ENCODE data around the gene CATSPERD.

The CATSPERD gene

DNA sequence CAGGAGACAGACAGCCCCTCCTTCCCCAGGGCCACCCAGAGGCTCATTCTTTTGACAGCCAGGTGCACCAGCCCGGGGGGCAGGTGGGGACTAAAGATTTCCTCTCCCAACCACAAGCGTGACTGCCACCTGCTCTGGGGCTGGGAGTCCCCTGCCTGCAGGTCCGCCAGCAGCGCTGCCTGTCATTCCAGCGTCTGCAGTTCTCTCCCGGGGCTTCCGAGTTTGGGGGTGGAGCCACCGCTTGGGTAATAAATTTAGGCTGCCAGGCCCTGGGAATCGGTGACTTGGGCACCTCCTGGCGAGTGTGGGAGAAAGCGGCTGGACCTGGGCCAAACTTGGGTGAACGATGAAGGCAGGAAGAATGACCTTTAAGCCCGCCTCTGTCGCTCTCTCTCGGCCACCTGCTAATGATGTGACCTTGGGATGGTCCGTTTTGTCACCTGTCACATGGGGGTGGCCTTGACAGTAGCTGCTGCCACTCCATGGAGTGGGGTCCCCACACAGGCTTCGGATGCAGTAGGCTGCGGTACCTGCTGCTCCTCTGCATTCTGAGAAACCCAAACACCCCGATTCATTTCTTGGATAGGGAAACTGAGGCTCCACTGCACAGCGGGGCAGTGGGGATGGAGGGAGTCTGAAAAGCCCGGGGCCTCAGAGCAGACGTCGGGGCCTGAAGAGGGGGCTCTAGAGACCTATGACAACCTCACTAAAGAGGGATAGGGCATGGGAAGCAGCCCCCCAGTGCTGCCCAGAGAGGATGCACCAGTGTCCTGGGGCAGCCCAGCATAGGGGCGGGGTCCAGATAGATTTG lies 106.3 kb downstream of the CATSPERD start:
- TF ChIP-seq, protein P1, sequence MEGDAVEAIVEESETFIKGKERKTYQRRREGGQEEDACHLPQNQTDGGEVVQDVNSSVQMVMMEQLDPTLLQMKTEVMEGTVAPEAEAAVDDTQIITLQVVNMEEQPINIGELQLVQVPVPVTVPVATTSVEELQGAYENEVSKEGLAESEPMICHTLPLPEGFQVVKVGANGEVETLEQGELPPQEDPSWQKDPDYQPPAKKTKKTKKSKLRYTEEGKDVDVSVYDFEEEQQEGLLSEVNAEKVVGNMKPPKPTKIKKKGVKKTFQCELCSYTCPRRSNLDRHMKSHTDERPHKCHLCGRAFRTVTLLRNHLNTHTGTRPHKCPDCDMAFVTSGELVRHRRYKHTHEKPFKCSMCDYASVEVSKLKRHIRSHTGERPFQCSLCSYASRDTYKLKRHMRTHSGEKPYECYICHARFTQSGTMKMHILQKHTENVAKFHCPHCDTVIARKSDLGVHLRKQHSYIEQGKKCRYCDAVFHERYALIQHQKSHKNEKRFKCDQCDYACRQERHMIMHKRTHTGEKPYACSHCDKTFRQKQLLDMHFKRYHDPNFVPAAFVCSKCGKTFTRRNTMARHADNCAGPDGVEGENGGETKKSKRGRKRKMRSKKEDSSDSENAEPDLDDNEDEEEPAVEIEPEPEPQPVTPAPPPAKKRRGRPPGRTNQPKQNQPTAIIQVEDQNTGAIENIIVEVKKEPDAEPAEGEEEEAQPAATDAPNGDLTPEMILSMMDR (IDR thresholded peaks at IDR 0.05; ENCODE audit: low read depth, low read length), result no peak; the same call in 1 of the 2 replicates
- no peak for DNase-seq (ENCODE audit: extremely low read depth, low read depth)

DNA sequence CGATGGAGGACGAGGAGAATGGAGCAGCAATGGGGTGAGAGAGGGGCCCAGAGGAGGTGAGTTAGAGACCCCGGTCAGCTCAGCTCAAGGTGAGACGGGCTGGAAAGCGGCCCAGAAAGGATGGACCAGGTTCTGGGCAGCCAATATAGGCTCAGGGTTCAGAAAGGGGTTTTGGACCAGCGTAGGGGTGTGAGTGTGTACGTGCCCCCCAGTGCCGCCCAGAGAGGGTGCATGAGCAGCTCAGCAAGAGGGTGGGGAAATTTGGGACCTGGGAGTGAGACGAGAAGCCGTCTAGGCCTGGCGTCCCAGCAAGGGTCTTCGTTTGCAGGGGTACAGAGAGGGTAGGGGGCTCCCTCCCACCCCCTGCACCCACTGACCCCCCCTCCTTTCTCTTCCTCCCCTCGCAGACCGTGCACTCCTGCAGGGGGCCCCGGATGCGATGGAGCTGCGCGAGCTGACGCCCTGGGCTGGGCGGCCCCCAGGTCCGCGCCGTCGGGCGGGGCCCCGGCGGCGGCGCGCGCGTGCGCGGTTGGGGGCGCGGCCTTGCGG lies 107.0 kb downstream of the CATSPERD start:
- TF ChIP-seq, protein P1 (IDR thresholded peaks at IDR 0.05; ENCODE audit: low read depth, low read length), result no peak

DNA sequence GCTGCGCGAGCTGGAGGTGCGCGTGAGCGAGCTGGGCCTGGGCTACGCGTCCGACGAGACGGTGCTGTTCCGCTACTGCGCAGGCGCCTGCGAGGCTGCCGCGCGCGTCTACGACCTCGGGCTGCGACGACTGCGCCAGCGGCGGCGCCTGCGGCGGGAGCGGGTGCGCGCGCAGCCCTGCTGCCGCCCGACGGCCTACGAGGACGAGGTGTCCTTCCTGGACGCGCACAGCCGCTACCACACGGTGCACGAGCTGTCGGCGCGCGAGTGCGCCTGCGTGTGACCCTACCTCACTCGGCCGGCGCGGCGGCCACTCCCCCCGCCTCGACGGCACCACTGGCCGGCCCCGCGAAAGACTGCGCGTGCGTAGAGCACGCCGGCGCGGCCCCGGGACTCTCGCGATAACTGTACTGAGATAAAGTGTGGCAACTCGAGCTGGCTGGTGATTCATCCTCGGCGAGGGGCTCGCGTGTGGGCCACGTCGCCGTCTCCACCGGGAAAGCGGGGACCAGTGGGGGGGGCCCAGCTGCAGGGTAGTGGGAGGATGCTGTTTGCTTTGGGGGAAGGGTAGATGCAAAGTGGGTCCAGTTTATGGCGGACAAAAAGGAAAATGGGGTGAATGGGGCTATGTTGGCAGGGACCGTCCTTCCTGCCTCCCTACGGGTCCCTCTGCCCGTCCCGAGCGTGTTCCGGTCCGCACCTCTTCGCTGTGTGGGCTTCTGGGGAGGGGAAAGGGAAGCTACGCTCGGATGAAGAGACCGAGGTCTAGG lies 107.6 kb downstream of the CATSPERD start:
- peak; percentile 73 for DNase-seq (ENCODE audit: extremely low read depth, low read depth)
- TF ChIP-seq, protein P1 (IDR thresholded peaks at IDR 0.05; ENCODE audit: low read depth, low read length), result no peak

More for the DNA sequence above, 107.0 kb downstream of the CATSPERD start:
- no peak for DNase-seq (ENCODE audit: extremely low read depth, low read depth)
